Kidney (tissue), 14 donors: Measurements from ENCODE around the gene ATAD3C. TPM values are rescaled to one million over a fixed set of nuclear protein-coding genes. Genes with fewer than 3 reads are reported as not detected.
"Not testable (repeated sequence)": the region's sequence is repeated elsewhere in the genome, so short reads cannot be mapped to it uniquely, and the experiment has no call there.

Source experiments
- DNase-seq, 5 donors: peaks; one replicate each; pipeline ENCODE4 v3.0.0-alpha.2; 2013 to 2020
- FAIRE-seq: peaks from 2 replicates; lab custom pipeline; 2012; peaks lifted over from hg19 to GRCh38; lab: Jason Lieb, UNC
- H3K27ac ChIP-seq, 2 donors: one replicate each; pipeline ENCODE4 v1.7.0; 2013; ENCODE audit warnings: low read depth in 2 of 2, low read length in 2 of 2, inconsistent platforms in 1 of 2
- H3K27me3 ChIP-seq: one replicate; pipeline ENCODE4 v1.7.1; 2013; ENCODE audit warnings: low read length, inconsistent platforms; ENCODE audit not compliant: control insufficient read depth, insufficient read depth
- H3K36me3 ChIP-seq, 3 donors: one replicate each; pipeline versions ENCODE4 v1.7.0 to v1.7.1; 2013; ENCODE audit warnings: low read length in 3 of 3, control low read depth in 1 of 3, inconsistent platforms in 1 of 3; ENCODE audit not compliant: insufficient read depth in 3 of 3, control insufficient read depth in 2 of 3
- H3K4me1 ChIP-seq, 3 donors: one replicate each; pipeline versions ENCODE4 v1.7.0 to v1.7.1; 2013; ENCODE audit warnings: low read length in 3 of 3, inconsistent platforms in 1 of 3, low read depth in 1 of 3; ENCODE audit not compliant: control insufficient read depth in 2 of 3, insufficient read depth in 2 of 3
- H3K4me3 ChIP-seq, 3 donors: one replicate each; pipeline versions ENCODE4 v1.7.0 to v1.8.1; 2013; ENCODE audit warnings: low read length in 3 of 3, control low read depth in 1 of 3, inconsistent platforms in 1 of 3
- H3K9ac ChIP-seq, 3 donors: one replicate each; pipeline versions ENCODE4 v1.7.0 to v1.7.1; 2013; ENCODE audit warnings: low read length in 3 of 3, control low read depth in 1 of 3, inconsistent platforms in 1 of 3
- H3K9me3 ChIP-seq, 3 donors: one replicate each; pipeline versions ENCODE4 v1.7.0 to v1.7.1; 2013; ENCODE audit warnings: low read length in 3 of 3, control low read depth in 1 of 3, inconsistent platforms in 1 of 3; ENCODE audit not compliant: control insufficient read depth in 2 of 3, insufficient read depth in 1 of 3
- CTCF ChIP-seq: IDR thresholded peaks from 3 replicates; pipeline ENCODE4 v1.5.1; 2012; ENCODE audit warnings: mild to moderate bottlenecking, moderate library complexity, borderline replicate concordance; ENCODE audit not compliant: insufficient read depth; ENCODE audit errors: extremely low read depth
- intact Hi-C: fragments of 100-400 bp; cut with DNase I; formaldehyde crosslinking; loops from one replicate; pipeline ENCODE4 v1.11.1; 2022
- polyA plus RNA-seq: library from polyadenylated mRNA; stranded (reverse); fragments of 350-450 nt; fragmentation: Illumina TruSeq; extraction: RNeasy Lipid Tissue Mini Kit (QIAGEN cat#74804); gene quantifications from one replicate; pipeline ENCODE4 v1.2.3, GENCODE V29; 2014; ENCODE audit warnings: low read depth, low replicate concordance; ENCODE audit not compliant: insufficient read depth
- total RNA-seq: library from RNA; stranded (reverse); fragmentation: NEBNext Ultra II Directional; extraction: Animal tissue kit (Norgen Biotek cat#: 25700); gene quantifications from one replicate; pipeline ENCODE4 v1.2.1, GENCODE V29; 2021
- donor health status: control.
- donor health status: control.
- donor health status: control.
- donor health status: control.
- donor health status: control.
- donor health status: DM: yes; HTN: yes; CAD: no.
- donor health status: Normal renal cell carcinoma (clear cell type).

Gene ATAD3C
- total and polyA plus RNA-seq, 2 donors from 2014 or later = 10.0 to 14.3 TPM

GRCh38 chr1:1442069-1442770 lies 7.3 kb upstream of the ATAD3C start:
- intact Hi-C loops = no loop called here
- Histone ChIP-seq H3K4me1 (peaks cover 0 to 15% (median 5%) of the 10 kb centered on the region in 3 donors), H3K27ac (no peak overlapping the region), H3K27me3 (no peaks in the 10 kb centered on the region), H3K4me3 (no peak overlapping the region), H3K9ac (no peak overlapping the region), H3K36me3 (no peaks in the 10 kb centered on the region), H3K9me3 (no peaks in the 10 kb centered on the region)
- FAIRE-seq (no peak), DNase-seq (peak in 1 of 5 donors; percentile 74)
- no peak for TF ChIP-seq CTCF

- H3K9ac ChIP-seq, DNase-seq, H3K27me3 ChIP-seq, FAIRE-seq, H3K36me3 ChIP-seq, intact Hi-C loops, H3K4me3 ChIP-seq, H3K27ac ChIP-seq, H3K9me3 ChIP-seq, H3K4me1 ChIP-seq: not testable (repeated sequence)
Observed at GRCh38 chr1:1446631-1447030, 2.9 kb upstream of the ATAD3C start.

- H3K36me3 ChIP-seq, intact Hi-C loops, DNase-seq, H3K27me3 ChIP-seq, H3K4me3 ChIP-seq, FAIRE-seq, H3K9ac ChIP-seq, H3K9me3 ChIP-seq, H3K4me1 ChIP-seq, H3K27ac ChIP-seq: not testable (repeated sequence)
Observed at GRCh38 chr1:1450616-1451015, 1.1 kb downstream of the ATAD3C start.

GRCh38 chr1:1451696-1452364 lies 2.3 kb downstream of the ATAD3C start:
- no peak for TF ChIP-seq CTCF
- Histone ChIP-seq H3K4me1 (no peaks in the 10 kb centered on the region), H3K36me3 (no peaks in the 10 kb centered on the region), H3K27ac (no peak overlapping the region), H3K27me3 (no peaks in the 10 kb centered on the region), H3K9ac (no peak overlapping the region), H3K9me3 (no peaks in the 10 kb centered on the region), H3K4me3 (no peak overlapping the region)
- no peak for FAIRE-seq
- DNase-seq = no peak
- intact Hi-C loops = no loop called here

GRCh38 chr1:1452365-1452739 lies 2.9 kb downstream of the ATAD3C start:
- H3K4me1 ChIP-seq, H3K27me3 ChIP-seq, H3K36me3 ChIP-seq, FAIRE-seq, H3K27ac ChIP-seq, DNase-seq, intact Hi-C loops, H3K9me3 ChIP-seq, H3K4me3 ChIP-seq, H3K9ac ChIP-seq: not testable (repeated sequence)
